NCI-H446 (cell line): ENCODE measurements around the gene A3GALT2.
"Not testable (repeated sequence)": the region's sequence is repeated elsewhere in the genome, so short reads cannot be mapped to it uniquely, and the experiment has no call there.

Experiments used
- DNase-seq, 2 experiments: peaks; one replicate each; lab custom pipeline; 2025; lab: John Stamatoyannopoulos, UW

A3GALT2 gene

GRCh38 chr1:33294071-33295010, 26.6 kb downstream of the A3GALT2 start:
- no peak for DNase-seq

GRCh38 chr1:33292726-33293340, 28.1 kb downstream of the A3GALT2 start:
- no peak for DNase-seq

- DNase-seq = not testable (repeated sequence)
Observed at GRCh38 chr1:33290615-33291014, 30.3 kb downstream of the A3GALT2 start.

GRCh38 chr1:33289858-33290154, 31.1 kb downstream of the A3GALT2 start:
- no peak for DNase-seq

- no peak for DNase-seq
Observed at GRCh38 chr1:33288976-33289857, 31.7 kb downstream of the A3GALT2 start.

- DNase-seq = no peak
Observed at GRCh38 chr1:33287317-33287716, 33.6 kb downstream of the A3GALT2 start.

- DNase-seq = no peak
Observed at GRCh38 chr1:33286451-33287185, 34.3 kb downstream of the A3GALT2 start.

GRCh38 chr1:33284049-33284448, 36.8 kb downstream of the A3GALT2 start:
- no peak for DNase-seq

GRCh38 chr1:33282791-33283190, 38.1 kb downstream of the A3GALT2 start:
- no peak for DNase-seq

GRCh38 chr1:33281554-33282303, 39.2 kb downstream of the A3GALT2 start:
- no peak for DNase-seq

GRCh38 chr1:33280091-33280661, 40.7 kb downstream of the A3GALT2 start:
- no peak for DNase-seq

- no peak for DNase-seq
Observed at GRCh38 chr1:33277488-33278084, 43.3 kb downstream of the A3GALT2 start.

- no peak for DNase-seq
Observed at GRCh38 chr1:33276573-33277298, 44.2 kb downstream of the A3GALT2 start.

- no peak for DNase-seq
Observed at GRCh38 chr1:33275706-33276572, 45.0 kb downstream of the A3GALT2 start.

GRCh38 chr1:33275195-33275594, 45.7 kb downstream of the A3GALT2 start:
- no peak for DNase-seq

GRCh38 chr1:33274446-33274845, 46.5 kb downstream of the A3GALT2 start:
- no peak for DNase-seq

GRCh38 chr1:33273961-33274371, 46.9 kb downstream of the A3GALT2 start:
- no peak for DNase-seq

GRCh38 chr1:33273406-33273805, 47.5 kb downstream of the A3GALT2 start:
- DNase-seq = no peak

- no peak for DNase-seq
Observed at GRCh38 chr1:33272930-33273329, 48.0 kb downstream of the A3GALT2 start.
